Brain microvascular endothelial cell (primary cell): ENCODE data around the gene EMP1.
A peak's percentile ranks its signal among the peaks of the same experiment; 100 is the strongest.

ENCODE experiments used
- DNase-seq: peaks from one replicate; pipeline ENCODE4 v3.0.0-alpha.2; 2020
- H3K27ac ChIP-seq: fragments of 250-450 bp; sonication (Bioruptor Pico); 2 replicates; pipeline ENCODE4 v1.5.1; 2020; ENCODE audit warnings: mild to moderate bottlenecking, moderate library complexity
- H3K27me3 ChIP-seq: fragments of 250-450 bp; sonication (Bioruptor Pico); replicated peaks from 2 replicates; pipeline ENCODE4 v1.5.1; 2020; ENCODE audit warnings: mild to moderate bottlenecking
- H3K36me3 ChIP-seq: fragments of 250-450 bp; sonication (Bioruptor Pico); replicated peaks from 2 replicates; pipeline ENCODE4 v1.5.1; 2020; ENCODE audit warnings: mild to moderate bottlenecking
- H3K4me3 ChIP-seq: 2 replicates; pipeline ENCODE4 v1.5.1; 2011; ENCODE audit warnings: low read depth, mild to moderate bottlenecking, control low read depth, low read length, moderate library complexity
- CTCF ChIP-seq: IDR thresholded peaks from 2 replicates; pipeline ENCODE4 v1.5.1; 2011; ENCODE audit warnings: low read depth, mild to moderate bottlenecking, moderate library complexity, low read length, control low read depth, inconsistent platforms; ENCODE audit errors: missing control alignments
- in situ Hi-C: cut with HindIII; loops from 2 replicates; pipeline ENCODE4 v1.10.0; 2017; ENCODE audit warnings: low sequenced_read_pairs, low pct_ligation_motif_present

EMP1 gene

DNA sequence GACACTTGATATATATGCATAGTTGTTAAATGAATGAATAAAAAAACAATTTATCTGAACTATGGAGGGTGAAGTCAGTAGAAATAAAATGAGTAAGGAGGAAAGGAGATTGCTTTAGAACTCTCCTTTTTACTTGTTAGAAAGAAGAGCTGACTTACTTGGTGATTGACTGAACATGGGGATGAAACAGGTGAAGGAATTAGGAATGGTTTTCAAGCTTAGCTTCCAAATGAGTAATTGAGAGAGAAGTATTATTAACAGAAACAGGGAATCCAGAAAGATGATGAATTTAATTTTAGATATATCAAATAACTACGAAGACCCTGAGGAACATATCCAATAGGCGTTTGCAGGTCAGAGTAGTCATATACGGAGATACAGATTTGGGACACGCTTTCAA lies 33.6 kb upstream of the EMP1 start:
- no peak for TF ChIP-seq CTCF
- Histone ChIP-seq H3K27me3 (no peaks in the 10 kb centered on the region), H3K36me3 (no peaks in the 10 kb centered on the region), H3K27ac (no peak overlapping the region), H3K4me3 (no peak overlapping the region)
- DNase-seq, result no peak
- in situ Hi-C loops, result no loop called here

DNA sequence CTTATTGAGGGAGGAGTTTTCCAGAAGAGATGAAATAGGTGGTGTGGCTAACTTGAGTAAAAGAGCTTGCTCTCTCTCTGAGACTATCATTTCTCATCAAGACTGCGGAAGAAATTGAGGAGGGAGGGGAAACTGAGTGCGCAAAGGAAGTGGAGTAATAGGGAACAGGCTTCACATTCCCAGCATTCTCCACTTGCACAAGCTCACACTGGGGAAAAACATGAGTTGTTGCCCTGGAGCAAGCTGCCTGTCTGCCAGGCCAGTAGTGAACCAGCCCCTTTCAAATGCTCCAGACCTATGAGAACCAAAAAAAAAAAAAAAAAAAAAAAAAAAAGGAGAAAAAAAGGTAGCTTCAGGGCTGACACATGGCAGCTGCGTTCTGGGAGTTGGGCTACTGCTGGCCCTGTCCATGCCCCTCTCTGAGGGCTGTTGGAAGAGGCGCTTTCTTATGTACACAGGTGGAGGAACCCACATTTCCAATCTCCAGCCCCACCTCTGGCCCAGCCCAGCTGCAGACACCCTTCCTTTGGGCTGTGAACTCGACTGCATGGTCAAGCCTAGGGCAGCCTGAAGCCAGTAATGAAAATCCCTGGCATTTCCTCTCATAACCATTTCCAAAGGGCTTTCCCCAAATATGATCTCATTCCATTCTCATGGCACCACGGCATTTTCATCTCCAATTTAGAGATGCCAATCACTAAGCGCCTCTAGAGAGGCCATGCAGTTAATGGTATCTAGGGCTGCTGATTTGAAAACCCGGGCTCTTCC lies 32.5 kb upstream of the EMP1 start:
- in situ Hi-C loops, result no loop called here
- TF ChIP-seq CTCF, result no peak
- no peak for DNase-seq
- no peak overlapping the region for H3K27ac ChIP-seq
- H3K36me3 ChIP-seq, result no peaks in the 10 kb centered on the region
- H3K27me3 ChIP-seq, result no peaks in the 10 kb centered on the region
- no peak overlapping the region for H3K4me3 ChIP-seq

GRCh38 chr12:13164921-13165616 lies 31.5 kb upstream of the EMP1 start:
- no peak for TF ChIP-seq CTCF
- no peak for DNase-seq
- Histone ChIP-seq H3K27ac (no peak overlapping the region), H3K4me3 (no peak overlapping the region), H3K27me3 (no peaks in the 10 kb centered on the region), H3K36me3 (no peaks in the 10 kb centered on the region)
- in situ Hi-C loops, result no loop called here

DNA sequence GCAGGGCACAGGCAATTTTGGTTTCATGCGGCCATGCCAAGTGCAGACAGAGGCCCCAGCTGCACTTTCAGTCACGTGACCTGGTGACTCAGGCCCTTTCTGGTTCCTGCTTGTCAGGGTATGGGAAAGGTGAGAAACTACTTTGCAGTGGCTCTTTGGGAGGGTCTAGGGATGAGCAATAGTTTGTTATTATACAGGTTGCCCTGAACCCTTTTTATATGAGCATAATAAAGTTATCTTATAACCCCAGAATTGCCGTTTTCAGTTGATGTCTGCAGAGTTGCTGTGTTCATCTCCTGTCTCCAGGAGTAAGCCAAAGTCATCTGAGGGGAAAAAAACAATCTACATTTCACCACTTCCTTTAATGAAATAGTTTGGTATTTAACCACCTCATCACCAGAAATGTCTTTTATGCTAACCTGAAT lies 30.9 kb upstream of the EMP1 start:
- Histone ChIP-seq H3K4me3 (no peak overlapping the region), H3K36me3 (no peaks in the 10 kb centered on the region), H3K27ac (no peak overlapping the region), H3K27me3 (no peaks in the 10 kb centered on the region)
- TF ChIP-seq CTCF, result no peak
- peak; percentile 63 for DNase-seq
- in situ Hi-C loops, result no loop called here

- no peaks in the 10 kb centered on the region for H3K36me3 ChIP-seq
- H3K4me3 ChIP-seq, result no peak overlapping the region
- DNase-seq, result no peak
- no peaks in the 10 kb centered on the region for H3K27me3 ChIP-seq
- in situ Hi-C loops, result no loop called here
- TF ChIP-seq CTCF, result no peak
- H3K27ac ChIP-seq, result no peak overlapping the region
Observed at GRCh38 chr12:13167226-13167625, 29.3 kb upstream of the EMP1 start.
